Peyer's patch (tissue), 4 donors: ENCODE results near the gene ORAI3.

ENCODE experiments used
- CTCF ChIP-seq, 6 experiments: fragments of 450-650 bp in 4 of 6; fragments of 200-600 bp in 2 of 6; sonication (generic) in 1 of 6; IDR thresholded peaks; one replicate each; pipeline ENCODE4 v1.5.1; 2017 to 2019; ENCODE audit warnings: antibody characterized with exemption in 6 of 6, mild to moderate bottlenecking in 3 of 6, moderate library complexity in 1 of 6
- POLR2A ChIP-seq, 2 donors: fragments of 450-650 bp; IDR thresholded peaks; one replicate each; pipeline ENCODE4 v1.5.1; 2017; ENCODE audit warnings: antibody characterized with exemption in 2 of 2, mild to moderate bottlenecking in 2 of 2, moderate library complexity in 2 of 2

DNA sequence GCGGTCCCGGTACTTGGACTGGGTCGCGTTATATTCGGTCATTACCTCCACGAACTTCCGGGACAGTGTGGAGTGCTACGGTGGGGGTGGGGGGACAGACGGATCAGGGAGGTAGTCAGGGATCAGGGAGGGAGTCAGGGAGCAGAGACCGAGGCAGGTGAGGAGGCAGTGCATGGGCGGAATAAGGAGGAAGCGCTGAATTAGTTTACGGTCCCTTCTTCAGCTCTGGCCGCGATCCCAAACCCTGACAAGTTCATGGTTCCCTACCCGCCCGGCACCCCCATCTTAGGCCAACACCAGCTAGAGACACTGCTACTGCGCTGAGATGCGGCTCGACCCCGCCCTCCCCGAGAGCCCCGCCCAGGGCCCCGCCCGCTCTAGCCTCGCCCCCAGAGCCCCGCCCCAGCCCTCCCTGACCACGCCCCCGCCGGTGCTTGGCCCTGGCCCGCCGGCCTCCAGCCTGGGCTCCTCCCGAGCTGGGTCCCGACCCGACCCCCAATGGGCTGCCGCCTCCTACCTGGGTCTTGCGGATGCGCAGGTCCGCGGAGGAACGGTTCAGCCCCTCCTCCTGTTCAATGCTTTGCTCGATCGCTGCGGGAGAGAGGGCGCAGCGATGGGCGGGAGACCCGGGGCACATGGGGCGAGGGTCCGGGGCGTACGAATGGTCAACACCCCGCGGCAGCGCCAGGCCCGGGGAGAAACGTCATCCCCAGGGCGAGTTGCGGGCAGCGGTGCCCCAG lies 48.3 kb downstream of the ORAI3 start:
- no peak for TF ChIP-seq CTCF (IDR thresholded peaks at IDR 0.05)
- peak in 1 of 2 donors; percentile 45 for TF ChIP-seq POLR2A (IDR thresholded peaks at IDR 0.05)
